ENCODE data around the gene MLYCD.

Gene MLYCD

GRCh38 chr16:83898463-83899271 lies at the start of gene MLYCD:
Gene MLYCD, plus strand, starts transcription at chr16:83899115. Its CDS starts 30 bp downstream, at chr16:83899145.
- peak; percentile 30 for DNase-seq

- no peak for DNase-seq
Observed at GRCh38 chr16:83849421-83849820, 49.5 kb upstream of the MLYCD start.

- DNase-seq, result no peak
Observed at GRCh38 chr16:83850947-83851346, 48.0 kb upstream of the MLYCD start.

GRCh38 chr16:83851473-83851872 lies 47.4 kb upstream of the MLYCD start:
- no peak for DNase-seq

GRCh38 chr16:83852774-83853173 lies 46.1 kb upstream of the MLYCD start:
- DNase-seq, result no peak

GRCh38 chr16:83853834-83854233 lies 45.1 kb upstream of the MLYCD start:
- no peak for DNase-seq

- no peak for DNase-seq
Observed at GRCh38 chr16:83854420-83854819, 44.5 kb upstream of the MLYCD start.

GRCh38 chr16:83856792-83857191 lies 42.1 kb upstream of the MLYCD start:
- no peak for DNase-seq

- no peak for DNase-seq
Observed at GRCh38 chr16:83859265-83859664, 39.6 kb upstream of the MLYCD start.

GRCh38 chr16:83862661-83863060 lies 36.3 kb upstream of the MLYCD start:
- no peak for DNase-seq

- DNase-seq, result no peak
Observed at GRCh38 chr16:83863682-83864081, 35.2 kb upstream of the MLYCD start.

- no peak for DNase-seq
Observed at GRCh38 chr16:83870830-83871229, 28.1 kb upstream of the MLYCD start.

GRCh38 chr16:83878838-83879237 lies 20.1 kb upstream of the MLYCD start:
- no peak for DNase-seq

- no peak for DNase-seq
Observed at GRCh38 chr16:83882163-83882885, 16.6 kb upstream of the MLYCD start.

GRCh38 chr16:83886199-83886971 lies 12.5 kb upstream of the MLYCD start:
- DNase-seq, result no peak

- DNase-seq, result no peak
Observed at GRCh38 chr16:83887080-83887479, 11.8 kb upstream of the MLYCD start.

- DNase-seq, result no peak
Observed at GRCh38 chr16:83887564-83887963, 11.4 kb upstream of the MLYCD start.

GRCh38 chr16:83888672-83889044 lies 10.3 kb upstream of the MLYCD start:
- DNase-seq, result no peak

- no peak for DNase-seq
Observed at GRCh38 chr16:83890359-83890758, 8.6 kb upstream of the MLYCD start.

GRCh38 chr16:83891742-83892141 lies 7.2 kb upstream of the MLYCD start:
- DNase-seq, result no peak

GRCh38 chr16:83895243-83895642 lies 3.7 kb upstream of the MLYCD start:
- DNase-seq, result no peak

- no peak for DNase-seq
Observed at GRCh38 chr16:83895942-83896341, 3.0 kb upstream of the MLYCD start.

GRCh38 chr16:83899272-83899897 lies 470 bp downstream of the MLYCD start:
- no peak for DNase-seq

Data from GOT3 (cell line).